ENCODE data around the gene GGCT. TPM values are rescaled to one million over a fixed set of nuclear protein-coding genes. Genes with fewer than 3 reads are reported as not detected.

GGCT gene
- total and polyA plus RNA-seq, 2 of the 8 experiments (the other 6 are each of a cell fraction or from before 2014, with no cell fraction given): 50.0 to 129 TPM

DNA sequence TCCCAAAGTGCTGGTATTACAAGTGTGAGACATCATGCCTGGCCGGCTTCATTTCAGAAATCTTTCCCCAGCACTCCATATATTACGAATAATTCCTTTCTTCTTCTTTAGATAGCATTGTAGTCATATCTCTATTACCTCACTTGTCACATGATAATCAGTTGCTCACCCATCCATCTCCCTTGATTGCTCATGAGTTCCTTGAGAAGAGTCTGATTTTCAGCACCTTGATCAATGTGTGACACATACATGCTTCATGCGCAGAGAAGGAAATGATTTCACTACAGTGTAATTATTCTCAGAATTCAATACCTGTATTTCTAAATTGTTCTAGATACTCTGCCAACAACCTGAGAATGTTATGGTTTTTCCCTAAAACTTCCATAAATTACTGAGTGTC, 26.7 kb upstream of the GGCT start:
- Histone ChIP-seq H4K5ac (ENCODE audit: insufficient read length, low read depth, low read length) (no peak overlapping the region), H3K56ac (replicated peaks; ENCODE audit: insufficient read length, low read depth, low read length) (no peak overlapping the region), H2BK5ac (ENCODE audit: low read depth, low read length) (no peak overlapping the region), H4K8ac (ENCODE audit: extremely low read depth, insufficient read depth, low read length) (no peak overlapping the region), H2BK15ac (ENCODE audit: low read length) (no peak overlapping the region), H2AFZ (ENCODE audit: low read length) (no peak overlapping the region), H3K9ac (replicated peaks in 1 of 4; ENCODE audit: extremely low read depth in 1 of 4, low read depth in 3 of 4, low read length in 3 of 4) (no peak overlapping the region), H3K79me1 (ENCODE audit: low read depth, low read length) (no peaks in the 10 kb centered on the region), H3K14ac (ENCODE audit: insufficient read length) (no peak overlapping the region), H3K23me2 (ENCODE audit: low read depth, low read length) (no peaks in the 10 kb centered on the region), H4K20me1 (replicated peaks in 1 of 2; ENCODE audit: control insufficient read depth in 1 of 2, insufficient read depth in 2 of 2, low read length in 2 of 2) (no peaks in the 10 kb centered on the region), H2BK120ac (replicated peaks; ENCODE audit: low read depth, low read length) (no peak overlapping the region), H2BK12ac (ENCODE audit: low read depth, low read length) (no peak overlapping the region), H2BK20ac (ENCODE audit: low read length) (no peak overlapping the region), H3K4me1 (replicated peaks in 1 of 4; ENCODE audit: control insufficient read depth in 3 of 4, insufficient read depth in 4 of 4, low read length in 3 of 4) (no peaks in the 10 kb centered on the region), H2AK5ac (ENCODE audit: low read depth, low read length) (no peak overlapping the region), H3K27me3 (replicated peaks in 1 of 4; ENCODE audit: control insufficient read depth in 3 of 4, extremely low read depth in 1 of 4, insufficient read depth in 3 of 4, low read length in 3 of 4) (no peaks in the 10 kb centered on the region), H3K27ac (ENCODE audit: low read depth, low read length) (no peak overlapping the region), H3K18ac (ENCODE audit: extremely low read depth, low read length) (no peak overlapping the region), H3K4ac (replicated peaks; ENCODE audit: insufficient read length, low read depth, low read length) (no peak overlapping the region), H3K36me3 (ENCODE audit: control insufficient read depth in 2 of 4, insufficient read depth in 4 of 4, low read length in 3 of 4) (no peaks in the 10 kb centered on the region), H3K9me3 (ENCODE audit: insufficient read depth in 2 of 2, low read depth in 1 of 2, low read length in 1 of 2) (no peaks in the 10 kb centered on the region), H3K4me2 (ENCODE audit: insufficient read depth in 1 of 2, low read depth in 2 of 2, low read length in 2 of 2) (no peak overlapping the region), H3K4me3 (ENCODE audit: extremely low read depth in 1 of 4, insufficient read depth in 2 of 4, low read depth in 3 of 4, low read length in 4 of 4) (no peak overlapping the region), H3K79me2 (ENCODE audit: control insufficient read depth in 1 of 2, insufficient read depth in 2 of 2, low read length in 2 of 2) (no peaks in the 10 kb centered on the region), H4K91ac (replicated peaks; ENCODE audit: insufficient read length, low read length) (no peak overlapping the region), H3K23ac (ENCODE audit: insufficient read length) (no peak overlapping the region)
- ChIA-PET POLR2A (ENCODE audit: partially characterized antibody) (interaction anchor here (0.6 kb wide), 1 partner anchor 27 kb away, joined by 3 read pairs; no protein-coding TSS in a partner anchor), CTCF (ENCODE audit: partially characterized antibody) (interaction anchor here (3.5 kb wide), 1 partner anchor 21 kb away, joined by 25 read pairs; no protein-coding TSS in a partner anchor)
- WGBS, 2 experiments (ENCODE audit: extremely low coverage in 1 of 2, insufficient coverage in 1 of 2, insufficient read length in 1 of 2, insufficient replicate concordance in 2 of 2, low coverage in 1 of 2, low lambda C conversion rate in 2 of 2, missing lambda C conversion rate in 1 of 2): 94% methylated on average over 3 of the region's 3 CpGs; no CpG with 5 or more reads in 1 of the 2 experiments
- DNase-seq (ENCODE audit: low read depth in 1 of 2, low spot score in 2 of 2) (no peak), FAIRE-seq (no peak)
- TF ChIP-seq CTCF (IDR thresholded peaks at IDR 0.05; ENCODE audit: control extremely low read depth in 1 of 3, insufficient read depth in 1 of 3, low read depth in 1 of 3, low read length in 3 of 3) (no peak), EGR1 (IDR thresholded peaks at IDR 0.05; ENCODE audit: borderline replicate concordance, low read depth, low read length) (no peak), BACH1 (IDR thresholded peaks at IDR 0.05; ENCODE audit: low read length) (no peak), TBP (IDR thresholded peaks at IDR 0.05; ENCODE audit: low read depth, low read length) (no peak), SUZ12 (IDR thresholded peaks at IDR 0.05; ENCODE audit: low read length) (no peak), ASH2L (IDR thresholded peaks at IDR 0.05; ENCODE audit: low read length) (no peak), SIRT6 (IDR thresholded peaks at IDR 0.05; ENCODE audit: low read length) (no peak), CBX8 (IDR thresholded peaks at IDR 0.05; ENCODE audit: borderline replicate concordance, low read depth, low read length) (no peak), EZH2 (IDR thresholded peaks at IDR 0.05; ENCODE audit: low read depth, low read length, severe bottlenecking) (no peak)

All from H1 (cell line).